Fibroblast of lung (primary cell): Measurements from ENCODE around the gene GPR141. TPM values are rescaled to one million over a fixed set of nuclear protein-coding genes. Genes with fewer than 3 reads are reported as not detected.

Experiments
- DNase-seq, 2 donors: peaks; one replicate each; pipeline versions ENCODE4 v3.0.0 to v3.0.0-alpha.2; 2010; ENCODE audit warnings: low read depth in 2 of 2
- H2AFZ ChIP-seq: 2 replicates; pipeline ENCODE4 v1.5.1; 2012; ENCODE audit warnings: low read length, control low read depth, inconsistent platforms
- H3K27ac ChIP-seq: 2 replicates; pipeline ENCODE4 v1.5.1; 2011; ENCODE audit warnings: low read length, control low read depth; ENCODE audit not compliant: insufficient read depth
- H3K27me3 ChIP-seq: 2 replicates; pipeline ENCODE4 v1.5.1; 2011; ENCODE audit warnings: mild to moderate bottlenecking, low read length; ENCODE audit not compliant: control insufficient read depth, insufficient read depth
- H3K36me3 ChIP-seq: 2 replicates; pipeline ENCODE4 v1.5.1; 2011; ENCODE audit warnings: low read length; ENCODE audit not compliant: control insufficient read depth, insufficient read depth
- H3K4me1 ChIP-seq: 2 replicates; pipeline ENCODE4 v1.5.1; 2011; ENCODE audit warnings: low read length; ENCODE audit not compliant: control insufficient read depth, insufficient read depth; ENCODE audit errors: extremely low read depth
- H3K4me2 ChIP-seq: 2 replicates; pipeline ENCODE4 v1.5.1; 2011; ENCODE audit warnings: low read length, control low read depth; ENCODE audit not compliant: insufficient read depth; ENCODE audit errors: extremely low read depth
- H3K4me3 ChIP-seq, 4 experiments: fragments of 200-600 bp in 1 of 4; sonication (generic) in 1 of 4; replicated peaks in 1 of 4; 2 replicates each; pipeline ENCODE4 v1.5.1; 2011 to 2016; ENCODE audit warnings: low read length in 4 of 4, low read depth in 3 of 4, mild to moderate bottlenecking in 3 of 4, control low read depth in 2 of 4, inconsistent platforms in 1 of 4, mixed read lengths in 1 of 4; ENCODE audit not compliant: insufficient read depth in 1 of 4; ENCODE audit errors: control extremely low read depth in 1 of 4
- H3K79me2 ChIP-seq: 2 replicates; pipeline ENCODE4 v1.5.1; 2012; ENCODE audit warnings: mild to moderate bottlenecking, low read length, inconsistent platforms; ENCODE audit not compliant: control insufficient read depth, insufficient read depth
- H3K9ac ChIP-seq: 2 replicates; pipeline ENCODE4 v1.5.1; 2011; ENCODE audit warnings: mild to moderate bottlenecking, low read length, control low read depth; ENCODE audit not compliant: insufficient read depth
- H3K9me3 ChIP-seq: 2 replicates; pipeline ENCODE4 v1.5.1; 2012; ENCODE audit warnings: low read depth, low read length; ENCODE audit not compliant: control insufficient read depth, insufficient read depth
- H4K20me1 ChIP-seq: 2 replicates; pipeline ENCODE4 v1.5.1; 2011; ENCODE audit warnings: low read length; ENCODE audit not compliant: control insufficient read depth, insufficient read depth; ENCODE audit errors: extremely low read depth
- CTCF ChIP-seq, 2 donors: IDR thresholded peaks in 1 of 2; conservative IDR thresholded peaks in 1 of 2; 1 replicate in 1 of 2; 2 replicates in 1 of 2; pipeline ENCODE4 v1.5.1; 2011 to 2012; ENCODE audit warnings: low read length in 2 of 2, control low read depth in 1 of 2, inconsistent platforms in 1 of 2, low read depth in 1 of 2, mild to moderate bottlenecking in 1 of 2
- EZH2 ChIP-seq: IDR thresholded peaks from 2 replicates; pipeline ENCODE4 v1.5.1; 2012; ENCODE audit warnings: low read length, control low read depth, mild to moderate bottlenecking; ENCODE audit errors: missing control alignments
- polyA plus RNA-seq, 2 donors: library from polyadenylated mRNA; depleted of rRNA in 1 of 2; stranded (reverse) in 1 of 2; unstranded in 1 of 2; fragments of >200 nt; gene quantifications; 2 replicates each; pipeline ENCODE4 v1.2.1, GENCODE V29; 2011 to 2012; ENCODE audit warnings: missing spikeins in 1 of 2
- total RNA-seq: library from RNA; depleted of rRNA; stranded (reverse); fragments of >200 nt; gene quantifications from 2 replicates; pipeline ENCODE4 v1.2.1, GENCODE V29; 2014

The GPR141 gene
- total and polyA plus RNA-seq, 2 donors (not counting 1 experiment from before 2014, with no cell fraction given), result not detected

GRCh38 chr7:37775921-37776320 is 92.4 kb downstream of the GPR141 start:
- Histone ChIP-seq H3K4me1 (no peaks in the 10 kb centered on the region), H4K20me1 (no peaks in the 10 kb centered on the region), H3K27me3 (no peaks in the 10 kb centered on the region), H3K4me2 (no peak overlapping the region), H3K9me3 (no peaks in the 10 kb centered on the region), H3K27ac (no peak overlapping the region), H3K79me2 (no peaks in the 10 kb centered on the region), H2AFZ (no peak overlapping the region), H3K4me3 (no peak overlapping the region), H3K36me3 (no peaks in the 10 kb centered on the region), H3K9ac (no peak overlapping the region)
- TF ChIP-seq CTCF (conservative IDR thresholded peaks at IDR 0.05 in 1 of 2, IDR thresholded peaks at IDR 0.05 in 1 of 2; ENCODE audit: low read depth in 1 of 2, low read length in 2 of 2) (no peak), EZH2 (no peak)
- no peak for DNase-seq

- Histone ChIP-seq H3K79me2 (no peaks in the 10 kb centered on the region), H3K4me3 (no peak overlapping the region), H3K4me1 (no peaks in the 10 kb centered on the region), H3K9ac (no peak overlapping the region), H3K9me3 (no peaks in the 10 kb centered on the region), H3K27me3 (no peaks in the 10 kb centered on the region), H3K4me2 (no peak overlapping the region), H2AFZ (no peak overlapping the region), H3K27ac (no peak overlapping the region), H4K20me1 (no peaks in the 10 kb centered on the region), H3K36me3 (no peaks in the 10 kb centered on the region)
- TF ChIP-seq EZH2 (no peak), CTCF (conservative IDR thresholded peaks at IDR 0.05 in 1 of 2, IDR thresholded peaks at IDR 0.05 in 1 of 2; ENCODE audit: low read depth in 1 of 2, low read length in 2 of 2) (no peak)
- DNase-seq, result no peak
Measured at GRCh38 chr7:37781156-37781555, 97.6 kb downstream of the GPR141 start.

- Histone ChIP-seq H3K4me3 (no peak overlapping the region), H4K20me1 (no peaks in the 10 kb centered on the region), H3K4me2 (no peak overlapping the region), H2AFZ (no peak overlapping the region), H3K9ac (no peak overlapping the region), H3K27me3 (no peaks in the 10 kb centered on the region), H3K36me3 (no peaks in the 10 kb centered on the region), H3K79me2 (no peaks in the 10 kb centered on the region), H3K4me1 (no peaks in the 10 kb centered on the region), H3K9me3 (no peaks in the 10 kb centered on the region), H3K27ac (no peak overlapping the region)
- DNase-seq, result no peak
- TF ChIP-seq EZH2 (no peak), CTCF (conservative IDR thresholded peaks at IDR 0.05 in 1 of 2, IDR thresholded peaks at IDR 0.05 in 1 of 2; ENCODE audit: low read depth in 1 of 2, low read length in 2 of 2) (no peak)
Measured at GRCh38 chr7:37782166-37782565, 98.6 kb downstream of the GPR141 start.
